Type B pancreatic cell (in vitro differentiated cells): ENCODE data around the gene ATP1B4. TPM values are rescaled to one million over a fixed set of nuclear protein-coding genes. Genes with fewer than 3 reads are reported as not detected.

Experiments used
- DNase-seq: peaks from one replicate; pipeline ENCODE4 v3.0.0; 2021; ENCODE audit warnings: mixed read lengths; ENCODE audit not compliant: unreplicated experiment; ENCODE audit errors: extremely low spot score
- H3K27ac Mint-ChIP-seq: 2 replicates; pipeline ENCODE4 v1.8.0; 2021; ENCODE audit warnings: mild to moderate bottlenecking, mixed read lengths
- H3K27me3 Mint-ChIP-seq: 2 replicates; pipeline ENCODE4 v1.8.0; 2021; ENCODE audit warnings: mixed read lengths
- H3K36me3 Mint-ChIP-seq: 2 replicates; pipeline ENCODE4 v1.8.0; 2021; ENCODE audit warnings: mixed read lengths
- H3K4me1 Mint-ChIP-seq: one replicate; pipeline ENCODE4 v1.8.0; 2021; ENCODE audit warnings: mixed read lengths; ENCODE audit not compliant: unreplicated experiment
- H3K4me3 Mint-ChIP-seq: 2 replicates; pipeline ENCODE4 v1.8.0; 2021; ENCODE audit warnings: mild to moderate bottlenecking, mixed read lengths
- H3K9me3 Mint-ChIP-seq: 2 replicates; pipeline ENCODE4 v1.8.0; 2021; ENCODE audit warnings: mixed read lengths
- total RNA-seq: library from RNA; stranded (reverse); gene quantifications from 2 replicates; pipeline ENCODE4 v1.2.1, GENCODE V29; 2021; ENCODE audit warnings: low replicate concordance
- TF ChIP-seq, protein P1 (sequence below): fragments of 200-600 bp; sonication (generic); conservative IDR thresholded peaks from 2 replicates; pipeline ENCODE4 v1.5.0; 2021; ENCODE audit warnings: antibody characterized with exemption, mild to moderate bottlenecking

Gene ATP1B4
- total RNA-seq, 1 donor from 2014 or later = not detected

- TF ChIP-seq, protein P1, sequence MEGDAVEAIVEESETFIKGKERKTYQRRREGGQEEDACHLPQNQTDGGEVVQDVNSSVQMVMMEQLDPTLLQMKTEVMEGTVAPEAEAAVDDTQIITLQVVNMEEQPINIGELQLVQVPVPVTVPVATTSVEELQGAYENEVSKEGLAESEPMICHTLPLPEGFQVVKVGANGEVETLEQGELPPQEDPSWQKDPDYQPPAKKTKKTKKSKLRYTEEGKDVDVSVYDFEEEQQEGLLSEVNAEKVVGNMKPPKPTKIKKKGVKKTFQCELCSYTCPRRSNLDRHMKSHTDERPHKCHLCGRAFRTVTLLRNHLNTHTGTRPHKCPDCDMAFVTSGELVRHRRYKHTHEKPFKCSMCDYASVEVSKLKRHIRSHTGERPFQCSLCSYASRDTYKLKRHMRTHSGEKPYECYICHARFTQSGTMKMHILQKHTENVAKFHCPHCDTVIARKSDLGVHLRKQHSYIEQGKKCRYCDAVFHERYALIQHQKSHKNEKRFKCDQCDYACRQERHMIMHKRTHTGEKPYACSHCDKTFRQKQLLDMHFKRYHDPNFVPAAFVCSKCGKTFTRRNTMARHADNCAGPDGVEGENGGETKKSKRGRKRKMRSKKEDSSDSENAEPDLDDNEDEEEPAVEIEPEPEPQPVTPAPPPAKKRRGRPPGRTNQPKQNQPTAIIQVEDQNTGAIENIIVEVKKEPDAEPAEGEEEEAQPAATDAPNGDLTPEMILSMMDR = no peak
- no peaks in the 10 kb centered on the region for H3K4me1 Mint-ChIP-seq
- H3K36me3 Mint-ChIP-seq = no peaks in the 10 kb centered on the region
- no peak overlapping the region for H3K4me3 Mint-ChIP-seq
- H3K9me3 Mint-ChIP-seq = no peaks in the 10 kb centered on the region
- H3K27ac Mint-ChIP-seq = no peak overlapping the region
- no peak for DNase-seq
- no peaks in the 10 kb centered on the region for H3K27me3 Mint-ChIP-seq
These were observed 39.4 kb downstream of the ATP1B4 start for GRCh38 chrX:120401301-120401700.

DNA sequence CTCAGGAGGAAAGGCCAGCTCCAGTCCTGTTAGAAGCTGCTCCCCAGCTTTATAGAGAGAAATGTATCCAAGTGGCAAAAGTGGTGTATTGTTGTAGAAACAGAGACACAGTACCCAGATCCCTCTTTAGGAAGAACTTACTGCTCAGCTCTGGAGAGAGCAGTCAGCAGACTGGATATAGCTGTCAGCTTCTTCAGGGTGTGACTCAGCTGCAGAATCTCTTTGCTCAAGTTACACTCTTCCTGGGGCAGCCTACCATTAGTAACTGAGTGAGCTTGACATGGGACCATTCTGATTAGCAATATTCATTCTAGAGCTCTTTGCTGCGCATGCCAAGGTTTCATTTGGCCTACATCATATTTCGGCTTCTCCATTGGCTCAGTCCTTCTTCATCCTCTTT is 40.5 kb downstream of the ATP1B4 start:
- no peaks in the 10 kb centered on the region for H3K27me3 Mint-ChIP-seq
- no peaks in the 10 kb centered on the region for H3K36me3 Mint-ChIP-seq
- DNase-seq = no peak
- H3K4me3 Mint-ChIP-seq = no peak overlapping the region
- TF ChIP-seq, protein P1 = no peak
- H3K27ac Mint-ChIP-seq = no peak overlapping the region
- no peaks in the 10 kb centered on the region for H3K4me1 Mint-ChIP-seq
- no peaks in the 10 kb centered on the region for H3K9me3 Mint-ChIP-seq

DNA sequence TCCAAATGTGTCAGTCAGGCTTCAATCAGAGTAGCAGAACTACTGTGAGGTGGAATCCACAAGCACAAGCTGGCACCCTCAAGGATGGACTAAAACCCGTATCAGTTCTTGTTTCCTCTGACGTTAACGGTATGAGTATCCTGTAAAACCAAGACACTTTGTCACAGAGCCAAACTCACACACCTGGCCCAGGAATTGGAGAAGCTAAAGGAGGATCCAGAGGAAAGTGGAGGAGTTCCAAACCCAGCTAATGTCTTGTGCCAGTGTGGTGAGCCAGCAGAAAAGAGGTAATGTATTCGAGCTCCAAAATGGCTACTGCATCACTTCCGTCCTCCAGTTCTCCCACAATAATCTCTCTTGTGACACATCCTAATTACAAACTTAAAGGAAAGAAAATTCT is 44.7 kb downstream of the ATP1B4 start:
- TF ChIP-seq, protein P1 = no peak
- H3K36me3 Mint-ChIP-seq = no peaks in the 10 kb centered on the region
- H3K27ac Mint-ChIP-seq = no peak overlapping the region
- no peaks in the 10 kb centered on the region for H3K4me1 Mint-ChIP-seq
- H3K27me3 Mint-ChIP-seq = peaks cover 2% of the 10 kb centered on the region
- no peak for DNase-seq
- no peak overlapping the region for H3K4me3 Mint-ChIP-seq
- H3K9me3 Mint-ChIP-seq = peaks cover 5% of the 10 kb centered on the region

GRCh38 chrX:120408168-120408567 is 46.3 kb downstream of the ATP1B4 start:
- Mint-ChIP-seq H3K27ac (no peak overlapping the region), H3K4me1 (no peaks in the 10 kb centered on the region), H3K9me3 (peaks cover 5% of the 10 kb centered on the region), H3K4me3 (no peak overlapping the region), H3K36me3 (no peaks in the 10 kb centered on the region), H3K27me3 (peaks cover 2% of the 10 kb centered on the region)
- TF ChIP-seq, protein P1 = no peak
- no peak for DNase-seq

DNA sequence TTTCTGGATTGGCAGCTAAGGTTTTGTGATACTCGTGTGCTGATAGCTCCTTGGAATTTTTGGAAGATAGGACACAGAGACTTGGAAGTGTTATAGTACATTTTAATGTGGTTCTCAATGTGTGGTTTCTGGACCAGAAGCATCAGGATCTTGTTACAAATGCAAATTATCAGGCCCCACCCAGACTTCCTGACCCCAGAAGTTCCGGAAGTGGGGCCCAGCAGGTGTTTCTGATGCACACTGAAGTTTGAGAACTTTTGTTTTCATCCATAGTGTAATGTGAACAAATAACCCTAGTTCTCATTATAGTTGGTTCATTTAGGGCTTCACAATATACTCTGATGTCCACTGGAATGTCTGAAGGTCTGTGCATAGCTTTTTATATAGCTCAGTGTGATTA is 57.6 kb downstream of the ATP1B4 start:
- no peak for DNase-seq
- TF ChIP-seq, protein P1 = no peak
- H3K4me3 Mint-ChIP-seq = no peak overlapping the region
- no peaks in the 10 kb centered on the region for H3K4me1 Mint-ChIP-seq
- no peaks in the 10 kb centered on the region for H3K27me3 Mint-ChIP-seq
- H3K36me3 Mint-ChIP-seq = no peaks in the 10 kb centered on the region
- H3K27ac Mint-ChIP-seq = no peak overlapping the region
- H3K9me3 Mint-ChIP-seq = no peaks in the 10 kb centered on the region

DNA sequence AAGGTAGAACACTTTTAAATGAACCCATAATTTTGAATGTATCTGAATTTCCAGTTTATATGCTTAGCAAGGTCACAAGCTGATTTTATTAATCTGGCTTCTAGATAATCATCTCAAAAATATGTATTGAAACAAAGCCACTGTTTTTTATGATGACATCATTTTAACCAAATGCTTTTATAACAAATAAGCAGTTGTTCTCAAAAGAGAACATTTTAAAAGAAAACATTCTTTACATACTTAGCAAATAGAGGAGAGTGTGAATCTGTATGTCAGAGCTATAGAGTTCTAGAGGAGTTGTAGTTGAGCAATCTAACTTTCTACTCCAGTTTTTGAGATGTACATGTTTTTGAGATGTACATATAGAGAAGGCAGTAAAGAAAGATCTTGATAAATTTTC is 64.7 kb downstream of the ATP1B4 start:
- TF ChIP-seq, protein P1 = no peak
- Mint-ChIP-seq H3K27me3 (no peaks in the 10 kb centered on the region), H3K4me1 (no peaks in the 10 kb centered on the region), H3K9me3 (no peaks in the 10 kb centered on the region), H3K36me3 (no peaks in the 10 kb centered on the region), H3K27ac (no peak overlapping the region), H3K4me3 (no peak overlapping the region)
- DNase-seq = no peak
